HCEC 1CT (cell line): ENCODE measurements around the gene RIMBP2.

Source experiments
- DNase-seq: peaks from one replicate; pipeline ENCODE4 v3.0.0-alpha.2; 2017

The RIMBP2 gene

GRCh38 chr12:130560321-130560720 lies 155.8 kb downstream of the RIMBP2 start:
- no peak for DNase-seq

- DNase-seq = no peak
Measured at GRCh38 chr12:130559806-130560205, 156.3 kb downstream of the RIMBP2 start.

- no peak for DNase-seq
Measured at GRCh38 chr12:130557886-130558765, 158.0 kb downstream of the RIMBP2 start.

- DNase-seq = no peak
Measured at GRCh38 chr12:130557201-130557600, 158.9 kb downstream of the RIMBP2 start.

- DNase-seq = no peak
Measured at GRCh38 chr12:130556486-130557055, 159.5 kb downstream of the RIMBP2 start.

- DNase-seq = no peak
Measured at GRCh38 chr12:130555628-130556485, 160.2 kb downstream of the RIMBP2 start.

GRCh38 chr12:130555221-130555620 lies 160.9 kb downstream of the RIMBP2 start:
- no peak for DNase-seq

- no peak for DNase-seq
Measured at GRCh38 chr12:130552483-130552996, 163.6 kb downstream of the RIMBP2 start.

GRCh38 chr12:130549361-130549760 lies 166.7 kb downstream of the RIMBP2 start:
- no peak for DNase-seq

GRCh38 chr12:130547480-130548155 lies 168.5 kb downstream of the RIMBP2 start:
- no peak for DNase-seq

GRCh38 chr12:130546494-130546893 lies 169.6 kb downstream of the RIMBP2 start:
- DNase-seq = no peak

GRCh38 chr12:130545475-130545874 lies 170.6 kb downstream of the RIMBP2 start:
- no peak for DNase-seq

- DNase-seq = no peak
Measured at GRCh38 chr12:130540376-130540775, 175.7 kb downstream of the RIMBP2 start.

- no peak for DNase-seq
Measured at GRCh38 chr12:130538343-130539095, 177.6 kb downstream of the RIMBP2 start.

- no peak for DNase-seq
Measured at GRCh38 chr12:130537655-130538054, 178.4 kb downstream of the RIMBP2 start.

- DNase-seq = no peak
Measured at GRCh38 chr12:130537051-130537450, 179.0 kb downstream of the RIMBP2 start.

GRCh38 chr12:130530429-130530828 lies 185.7 kb downstream of the RIMBP2 start:
- no peak for DNase-seq

- DNase-seq = no peak
Measured at GRCh38 chr12:130529781-130530180, 186.3 kb downstream of the RIMBP2 start.

- DNase-seq = no peak
Measured at GRCh38 chr12:130527239-130527638, 188.9 kb downstream of the RIMBP2 start.

GRCh38 chr12:130526813-130527212 lies 189.3 kb downstream of the RIMBP2 start:
- DNase-seq = no peak

GRCh38 chr12:130525384-130526172 lies 190.5 kb downstream of the RIMBP2 start:
- DNase-seq = no peak
